HTR-8/SVneo (cell line): Measurements from ENCODE around the gene BTBD7.

Source experiments
- DNase-seq: peaks from one replicate; pipeline ENCODE4 v3.0.0; 2011; ENCODE audit warnings: low spot score, mixed read lengths; ENCODE audit not compliant: insufficient read length
- FAIRE-seq: peaks from 2 replicates; lab custom pipeline; 2011; peaks lifted over from hg19 to GRCh38; lab: Jason Lieb, UNC

The BTBD7 gene

DNA sequence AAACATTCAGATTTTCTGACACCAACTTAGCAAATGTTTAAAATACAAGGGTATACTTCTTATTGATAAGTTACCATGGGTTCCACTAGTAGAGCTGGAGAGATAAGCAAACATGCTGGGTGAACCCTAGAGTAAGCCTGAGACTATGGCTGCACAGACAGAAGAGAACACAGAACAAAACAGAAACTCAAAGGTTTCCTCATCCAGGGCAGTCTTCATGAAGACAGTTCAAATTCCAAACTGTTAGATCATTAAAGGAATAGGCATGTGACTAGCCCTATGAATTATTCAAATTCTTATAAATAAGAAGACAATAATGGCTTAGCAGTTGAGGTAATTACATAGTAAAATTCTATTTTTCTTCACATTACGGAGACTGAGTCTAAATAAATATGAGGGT is 28.1 kb downstream of the BTBD7 start:
- DNase-seq (no peak), FAIRE-seq (no peak)

DNA sequence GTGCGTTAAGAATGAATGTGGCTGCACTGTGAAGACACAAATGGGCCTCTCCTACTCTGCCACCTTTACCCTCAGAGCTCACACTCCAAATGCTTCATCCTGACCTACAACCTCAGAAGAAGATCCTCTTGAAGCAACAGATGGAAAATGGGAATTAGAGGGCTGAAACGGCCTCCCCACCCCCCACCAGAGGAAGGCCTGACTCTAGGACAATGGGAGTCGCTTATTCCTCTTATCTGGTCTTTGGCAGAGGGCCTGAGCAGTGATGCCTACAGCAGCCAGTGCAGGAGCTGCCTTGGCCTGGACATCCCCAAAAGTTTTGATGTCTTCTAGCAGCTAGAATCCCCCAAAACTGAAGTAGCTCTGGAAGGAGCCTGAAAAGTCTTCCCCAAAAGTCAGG is 29.2 kb downstream of the BTBD7 start:
- no peak for FAIRE-seq
- DNase-seq, result no peak

DNA sequence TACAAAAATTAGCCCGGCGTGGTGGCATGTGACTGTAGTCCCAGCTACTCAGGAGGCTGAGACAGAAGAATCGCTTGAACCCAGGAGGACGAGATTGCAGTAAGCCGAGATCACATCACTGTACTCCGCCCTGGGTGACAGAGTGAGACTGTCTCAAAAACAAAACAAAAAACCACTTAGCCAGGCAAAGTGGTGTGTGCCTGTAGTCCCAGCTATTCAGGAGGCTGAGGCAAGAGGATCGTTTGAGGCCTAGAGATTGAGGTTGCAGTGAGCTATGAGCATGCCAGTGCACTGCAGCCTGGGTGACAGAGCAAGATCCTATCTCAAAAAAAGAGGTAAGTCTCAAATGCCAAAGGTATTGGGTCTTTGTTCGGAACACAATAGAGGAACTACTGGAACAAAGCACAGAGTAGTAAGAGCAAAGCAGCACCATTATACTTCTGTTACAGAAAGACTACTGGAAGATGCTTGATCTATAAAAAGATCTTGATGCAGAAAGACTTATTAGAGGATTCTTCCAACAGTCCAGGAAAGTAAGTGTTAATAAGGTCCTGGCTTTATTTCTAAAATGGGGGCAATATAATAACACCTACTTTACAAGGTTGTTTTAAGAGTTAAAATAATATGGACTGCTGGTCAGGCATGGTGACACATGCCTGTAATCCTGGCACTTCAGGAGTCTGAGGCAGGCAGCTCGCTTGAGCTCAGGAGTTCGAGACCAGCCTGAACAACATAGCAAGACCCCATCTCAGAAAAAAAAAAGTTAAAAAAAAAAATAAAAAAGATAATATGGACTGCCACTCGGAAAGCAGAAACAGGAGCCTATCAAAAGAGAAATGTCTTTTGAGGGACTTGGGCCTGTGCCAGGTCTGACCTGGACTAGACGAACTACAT is 29.9 kb downstream of the BTBD7 start:
- FAIRE-seq, result no peak

DNA sequence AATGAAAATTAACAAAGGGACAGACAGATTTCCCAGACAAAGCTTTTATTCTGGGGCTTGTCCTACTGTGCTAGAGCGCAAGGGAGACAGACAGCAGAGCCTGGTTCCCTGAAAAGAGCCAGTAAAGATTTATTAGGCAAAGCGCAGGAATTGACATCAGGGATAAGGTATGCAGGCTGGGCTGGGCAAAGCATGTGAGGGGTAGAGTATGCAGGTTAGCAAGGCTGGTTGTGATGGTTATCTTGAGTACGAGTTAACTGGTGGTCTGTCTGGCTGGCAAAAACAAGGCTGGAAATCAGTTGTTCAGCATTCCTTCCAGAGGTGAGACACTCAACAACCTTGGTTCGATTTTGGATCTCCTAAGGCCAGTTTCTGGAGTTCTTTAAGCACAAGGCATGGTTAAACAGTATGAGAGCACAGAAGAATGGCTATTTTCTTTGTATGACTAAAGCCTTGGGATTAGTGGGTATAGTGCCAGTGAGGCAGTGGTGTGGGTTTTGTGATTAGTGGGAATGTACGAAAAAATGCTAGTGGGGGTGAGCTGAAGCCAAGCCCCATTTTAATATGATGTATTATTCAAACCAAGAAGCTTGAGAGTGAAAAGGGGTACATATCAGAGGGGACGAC is 30.9 kb downstream of the BTBD7 start:
- FAIRE-seq (peak; percentile 54), DNase-seq (peak; percentile 27)

More for the DNA sequence above, 29.9 kb downstream of the BTBD7 start:
- no peak for DNase-seq

DNA sequence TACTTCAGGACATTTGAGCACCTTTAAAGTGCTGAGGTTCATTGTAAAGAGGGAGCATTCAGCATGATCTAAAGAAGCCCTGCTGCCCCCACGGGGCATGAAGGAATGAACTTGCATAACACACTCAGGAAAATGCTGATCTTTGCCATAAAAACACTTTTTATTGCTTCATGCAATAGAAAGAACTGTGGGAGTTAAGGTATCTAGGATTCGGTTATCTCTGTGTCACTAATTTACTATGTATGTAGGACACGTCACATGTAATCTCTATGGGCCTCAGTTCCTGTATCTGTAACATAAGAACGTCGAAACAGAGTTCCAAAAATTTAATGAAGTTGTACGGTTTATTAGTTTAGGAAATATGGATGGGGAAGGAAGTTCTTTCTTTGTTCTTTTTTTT is 33.0 kb downstream of the BTBD7 start:
- DNase-seq, result no peak
- no peak for FAIRE-seq

DNA sequence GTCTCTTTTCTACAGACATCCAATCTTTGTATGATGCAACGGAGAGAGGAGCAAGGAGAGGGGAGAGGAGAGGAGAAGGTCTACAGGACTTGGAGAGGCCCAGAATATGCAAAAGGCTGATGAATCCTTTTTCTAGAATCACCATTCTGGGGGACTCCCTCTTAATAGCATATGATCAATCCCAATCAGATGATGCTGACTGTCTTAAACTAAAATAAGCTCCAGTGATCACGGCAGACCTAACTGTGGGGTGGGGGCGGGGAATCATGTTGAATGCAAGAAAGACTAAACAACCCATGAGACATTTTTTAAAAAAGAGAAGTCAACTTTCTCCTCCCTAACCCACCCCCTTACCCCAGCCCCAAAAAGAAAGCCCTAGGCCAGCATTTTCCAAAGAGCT is 33.4 kb downstream of the BTBD7 start:
- DNase-seq, result no peak
- FAIRE-seq, result no peak

DNA sequence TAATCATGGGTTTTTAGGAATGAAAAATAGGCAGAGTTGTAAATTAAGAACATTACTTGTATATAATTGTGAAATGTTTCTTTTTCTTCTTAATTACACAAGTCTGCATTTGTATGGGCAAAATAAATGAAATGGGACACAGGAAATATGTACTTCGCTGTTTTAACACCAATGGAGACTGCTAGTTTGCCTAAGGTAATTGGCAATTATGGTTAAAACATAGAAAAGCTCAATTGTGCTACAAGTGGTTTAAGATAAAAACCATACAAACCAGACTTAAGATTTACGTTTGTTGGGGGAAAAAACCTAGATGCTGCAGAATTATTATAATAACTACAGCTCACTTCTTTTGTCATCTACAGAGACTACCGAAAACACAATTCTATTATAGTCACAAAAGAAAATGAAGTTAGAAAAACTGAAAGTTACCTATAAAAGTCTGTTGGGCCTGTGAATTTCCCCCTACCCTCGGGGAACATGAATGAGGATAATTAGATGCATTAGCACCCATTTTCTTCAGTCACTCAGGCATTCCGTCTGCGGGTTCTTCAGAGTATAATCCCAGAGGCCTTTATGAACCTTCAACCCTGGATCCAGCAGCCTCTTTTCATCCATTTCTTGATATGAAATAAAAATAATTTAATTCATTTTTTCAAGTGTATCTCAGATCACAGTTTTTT is 37.2 kb downstream of the BTBD7 start:
- no peak for FAIRE-seq

DNA sequence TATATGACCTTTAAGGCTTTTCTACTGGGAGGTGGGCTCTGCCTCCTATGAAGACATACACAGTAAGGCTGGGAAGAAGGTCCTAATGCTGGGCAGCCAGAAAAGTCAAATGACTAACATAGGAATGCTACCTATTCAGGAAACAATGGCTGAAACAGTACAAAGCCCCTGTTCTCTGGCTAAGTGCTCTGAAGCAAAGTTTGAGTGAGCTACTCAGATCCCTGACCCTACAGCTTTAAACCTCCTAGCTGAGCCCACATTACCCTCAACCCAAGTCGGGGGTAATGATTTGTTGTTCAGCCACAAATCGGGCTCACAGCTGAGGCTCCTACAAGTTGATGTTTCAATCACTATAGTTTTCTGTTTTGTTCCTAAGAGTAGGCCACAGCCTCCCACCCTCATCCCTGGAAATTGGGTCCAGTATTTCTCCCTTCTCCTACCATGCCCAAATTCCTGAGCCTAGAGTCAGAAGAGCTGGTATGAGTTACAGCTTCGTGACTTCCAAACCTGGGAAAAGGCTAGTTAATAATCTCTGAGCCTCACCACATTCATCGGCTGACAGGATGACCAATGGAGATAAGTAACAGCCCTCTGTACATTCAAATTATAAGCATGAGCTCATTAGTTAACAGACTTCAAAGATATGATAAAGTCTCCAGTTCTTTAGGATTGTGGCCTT is 46.5 kb downstream of the BTBD7 start:
- FAIRE-seq, result no peak
- DNase-seq, result no peak

More for the DNA sequence above, 37.2 kb downstream of the BTBD7 start:
- no peak for DNase-seq

DNA sequence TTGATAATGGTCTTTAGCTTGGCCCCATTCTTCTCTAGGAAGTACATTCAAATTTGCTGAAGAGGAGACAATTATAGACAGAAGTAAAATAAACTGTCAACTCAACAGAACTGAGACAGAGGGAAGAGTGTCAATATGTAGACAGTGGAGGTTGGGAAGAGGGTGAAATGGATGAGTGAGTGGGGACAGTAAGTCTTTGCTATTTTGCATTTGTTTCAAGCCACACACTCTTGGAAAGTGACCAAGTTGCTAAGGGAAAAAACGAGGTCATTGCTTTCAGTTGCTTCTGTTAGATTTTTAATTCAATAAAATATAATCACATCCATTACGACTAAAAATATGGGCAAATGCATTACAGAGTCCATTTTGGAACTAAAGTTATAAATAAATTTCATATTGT is 47.8 kb downstream of the BTBD7 start:
- DNase-seq, result no peak
- peak; percentile 13 for FAIRE-seq

DNA sequence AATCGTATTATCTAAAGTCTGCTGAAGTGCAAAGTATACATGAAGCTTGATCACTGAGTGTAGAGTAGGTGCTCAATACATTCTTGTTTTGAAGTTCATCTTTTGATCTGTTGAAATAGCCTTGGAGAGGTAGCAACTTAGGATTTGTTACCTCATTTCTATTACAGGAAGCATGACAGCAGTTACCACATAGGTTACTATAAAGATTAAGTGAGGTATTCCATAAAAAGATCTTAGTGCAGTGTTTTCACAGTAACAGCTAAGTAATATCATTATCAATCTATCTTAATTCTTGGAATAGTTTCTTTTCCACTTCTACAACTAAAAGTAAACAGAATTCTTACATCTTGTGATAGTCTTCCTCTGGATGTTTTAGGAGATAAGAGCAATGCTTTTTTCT is 50.9 kb downstream of the BTBD7 start:
- DNase-seq, result no peak
- no peak for FAIRE-seq

DNA sequence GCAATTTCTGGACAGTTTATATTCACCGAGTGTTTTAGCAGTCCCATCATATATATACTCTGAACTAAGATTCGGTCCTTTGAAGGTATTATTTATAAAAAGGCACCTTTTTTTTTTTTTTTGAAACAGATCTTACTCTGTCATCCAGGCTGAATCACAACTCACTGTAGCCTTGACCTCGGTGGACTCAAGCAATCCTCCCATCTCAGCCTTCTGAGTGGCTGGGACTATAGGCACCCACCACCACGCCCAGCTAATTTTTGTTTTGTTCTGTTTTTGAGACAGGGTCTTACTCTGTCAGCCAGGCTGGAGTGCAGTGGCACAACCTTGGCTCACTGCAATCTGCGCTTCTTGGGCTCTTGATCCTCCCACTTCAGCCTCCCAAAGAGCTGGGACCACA is 52.1 kb downstream of the BTBD7 start:
- DNase-seq (no peak), FAIRE-seq (no peak)

DNA sequence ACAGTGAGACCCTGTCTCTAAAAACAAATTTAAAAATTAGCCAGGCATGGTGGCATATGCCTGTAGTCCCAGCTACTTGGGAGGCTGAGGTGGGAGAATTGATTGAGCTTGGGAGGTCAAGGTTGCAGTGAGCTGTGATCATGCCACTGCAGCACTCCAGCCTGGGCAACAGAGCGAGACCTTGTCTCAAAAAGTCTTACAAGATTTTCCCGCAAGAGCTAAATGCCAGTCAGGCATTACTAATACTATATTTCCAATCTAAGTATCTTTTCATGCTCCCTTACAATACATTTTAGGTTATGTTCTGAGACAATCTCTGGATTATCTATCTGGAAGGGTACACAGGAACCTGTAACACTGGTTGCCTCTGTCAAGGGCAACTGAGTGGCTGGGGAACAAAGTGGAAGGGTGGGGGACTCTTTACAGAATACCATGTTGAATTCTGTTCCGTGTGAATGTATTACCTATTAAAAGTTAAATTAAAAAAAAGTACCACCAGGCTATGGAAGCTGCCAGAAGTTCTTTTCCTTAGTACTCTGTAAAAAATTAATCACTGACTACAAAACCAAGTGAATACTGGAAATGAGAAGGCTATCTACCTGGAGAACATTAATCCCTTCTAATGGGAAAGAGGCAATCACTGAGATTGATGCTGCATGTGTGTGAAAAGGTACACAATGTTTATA is 56.7 kb downstream of the BTBD7 start:
- FAIRE-seq (no peak), DNase-seq (no peak)

DNA sequence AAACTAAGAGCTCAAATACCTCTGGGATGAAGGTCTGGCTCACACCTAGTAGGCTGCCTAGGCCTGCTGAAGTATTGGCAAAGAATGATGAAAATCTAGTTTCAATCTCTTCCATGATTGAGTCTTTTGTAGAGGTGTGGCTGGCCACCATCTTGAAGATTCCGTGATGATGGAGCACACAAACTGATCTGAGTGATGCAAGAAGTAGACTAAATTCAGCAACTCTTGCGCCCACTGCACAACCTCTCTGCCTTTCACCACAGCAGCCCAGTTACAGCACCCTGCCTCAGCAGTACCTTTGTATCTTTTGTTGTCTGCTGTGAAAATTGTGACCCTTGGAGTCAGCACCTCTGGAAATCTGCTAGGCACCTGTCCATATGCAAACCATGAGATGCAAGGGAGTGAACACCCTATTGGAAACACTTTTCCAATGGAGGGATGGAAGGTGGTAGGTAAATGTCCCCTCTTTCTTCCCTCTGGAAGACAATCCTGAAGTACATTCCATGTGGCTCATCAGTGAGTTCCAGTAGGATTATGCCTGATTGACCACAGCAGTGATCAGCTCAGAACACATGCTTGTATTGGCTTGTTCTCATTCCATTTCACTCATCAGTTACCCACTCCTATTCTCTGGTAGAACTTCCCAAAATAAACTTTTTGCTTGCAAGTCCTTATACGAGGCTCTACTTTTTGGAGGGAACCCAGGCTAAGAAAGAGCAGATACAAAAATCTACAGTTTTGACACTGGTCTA is 58.6 kb downstream of the BTBD7 start:
- FAIRE-seq (peak; percentile 31), DNase-seq (no peak)

DNA sequence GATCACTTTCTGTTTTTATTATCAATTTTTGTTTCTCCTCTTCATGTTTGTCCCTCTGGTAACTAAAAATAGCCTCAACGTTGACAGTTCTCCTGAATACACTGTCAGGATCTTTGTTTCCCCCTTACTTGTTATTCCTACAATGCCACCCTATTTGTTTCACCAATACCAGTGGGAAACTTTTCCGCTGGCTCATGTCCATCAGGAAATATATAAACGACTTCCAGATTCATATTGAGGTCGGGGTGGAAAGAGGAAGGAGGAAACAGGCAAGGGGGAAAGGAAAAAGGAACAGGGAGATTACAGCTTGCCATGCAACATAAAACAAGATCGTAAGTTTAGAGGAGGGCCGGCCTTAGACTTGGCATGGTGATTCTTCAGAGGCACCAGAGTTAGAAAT is 61.7 kb downstream of the BTBD7 start:
- no peak for FAIRE-seq
- no peak for DNase-seq

DNA sequence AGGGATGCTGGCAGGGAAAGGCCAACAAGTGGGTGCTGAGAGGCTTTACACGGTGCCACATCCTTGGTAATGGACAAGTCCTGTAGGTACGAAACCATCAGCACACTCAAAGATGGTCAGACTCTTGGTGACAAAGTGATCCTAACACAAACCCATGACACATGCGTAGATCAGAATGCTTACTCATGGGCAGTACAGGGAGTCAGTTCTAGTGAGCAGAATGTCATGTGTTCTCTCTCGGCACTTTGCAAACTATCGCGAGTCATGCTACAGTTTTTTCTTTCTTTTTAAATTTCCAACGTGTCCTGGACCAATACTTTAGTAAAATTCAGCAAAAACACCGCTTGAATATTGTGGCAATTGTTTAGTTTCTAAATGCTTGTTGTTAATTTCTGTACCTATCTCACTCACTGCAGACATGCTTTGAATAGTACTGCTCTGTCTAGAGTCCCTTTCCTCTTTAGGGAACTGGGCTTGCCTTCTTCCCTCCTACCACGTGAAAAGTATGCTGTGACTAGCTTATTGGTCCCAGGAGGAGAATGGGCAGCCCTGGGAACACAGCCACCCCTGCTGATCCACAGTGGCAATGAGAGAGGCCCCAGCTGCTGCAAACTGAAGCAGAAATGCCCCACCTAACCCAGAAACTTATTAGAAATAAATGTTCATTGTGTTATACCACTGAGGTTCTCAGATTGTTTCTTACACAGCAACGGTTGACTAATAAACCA is 63.3 kb downstream of the BTBD7 start:
- no peak for FAIRE-seq
- DNase-seq, result no peak

DNA sequence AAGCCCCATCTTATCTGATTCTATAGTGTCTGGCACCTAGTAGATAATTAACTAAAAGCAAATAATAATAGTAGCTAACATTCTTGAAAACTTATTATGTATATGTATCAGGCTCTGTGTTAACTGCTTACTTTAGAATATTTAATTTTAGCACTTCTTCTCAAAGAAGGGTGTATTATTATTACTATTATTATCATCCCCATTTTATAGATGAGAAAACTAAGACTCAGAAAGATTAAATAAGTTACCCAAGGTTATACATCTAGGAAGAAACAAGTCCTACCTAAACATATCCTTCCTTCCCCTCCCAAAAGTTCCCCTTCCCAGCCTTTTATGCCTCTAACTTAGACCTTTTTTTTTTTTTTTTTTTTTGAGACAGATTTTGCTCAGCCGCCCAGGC is 64.4 kb downstream of the BTBD7 start:
- no peak for DNase-seq
- no peak for FAIRE-seq

DNA sequence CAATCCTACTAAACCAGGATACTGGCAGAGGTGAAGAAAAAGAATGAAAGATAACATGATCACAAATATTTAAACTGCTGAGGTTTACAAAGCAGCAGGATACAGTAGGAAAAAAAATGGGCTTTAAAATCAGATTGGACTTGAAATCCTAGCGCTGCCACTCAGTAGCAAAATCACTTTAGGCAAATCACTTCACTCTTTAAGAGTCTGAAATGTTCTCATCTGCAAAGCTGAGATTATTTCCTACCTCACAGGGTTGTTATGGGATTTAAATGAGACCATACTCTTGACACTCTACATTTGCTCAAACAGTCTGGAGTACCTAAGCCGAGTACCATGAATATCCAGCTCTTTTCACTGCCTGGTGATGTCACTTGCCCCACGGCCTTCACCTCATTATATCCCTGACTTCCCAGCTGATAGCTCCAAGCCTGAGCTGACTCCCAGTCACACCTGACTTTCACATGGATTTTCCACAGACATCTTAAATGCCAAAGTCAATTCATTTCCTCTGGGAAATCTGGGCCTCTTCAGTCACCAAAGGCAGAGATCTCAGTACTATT is 65.6 kb downstream of the BTBD7 start:
- FAIRE-seq (no peak), DNase-seq (no peak)

DNA sequence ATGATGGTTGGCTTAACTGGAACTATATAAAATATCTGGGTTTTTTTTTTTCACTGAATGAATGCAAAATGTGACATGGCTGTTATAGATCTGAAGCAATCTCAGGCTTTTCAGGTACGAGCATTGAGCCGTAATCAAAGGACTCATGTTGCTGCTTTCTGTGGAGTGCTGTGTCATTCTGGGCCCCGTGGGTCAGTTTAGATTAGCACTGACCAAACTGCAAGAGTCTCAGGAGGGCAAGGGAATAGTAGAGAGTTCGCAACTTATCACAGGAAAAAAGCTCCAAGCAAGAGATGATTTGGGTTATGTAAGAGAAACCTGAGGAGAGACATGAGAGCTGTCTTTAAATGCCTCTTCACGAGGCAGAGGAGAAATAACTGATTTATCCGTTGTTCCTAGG is 66.7 kb downstream of the BTBD7 start:
- DNase-seq (no peak), FAIRE-seq (no peak)
